Hematopoietic multipotent progenitor cell treated with erythropoietin and hydrocortisone succinate and interleukin-3 and kit ligand, for 6 days (in vitro differentiated cells): Measurements from ENCODE around the gene ATP1A1.

Experiments
- DNase-seq: peaks from one replicate; pipeline ENCODE4 v3.0.0-alpha.2; 2015

Gene ATP1A1

DNA sequence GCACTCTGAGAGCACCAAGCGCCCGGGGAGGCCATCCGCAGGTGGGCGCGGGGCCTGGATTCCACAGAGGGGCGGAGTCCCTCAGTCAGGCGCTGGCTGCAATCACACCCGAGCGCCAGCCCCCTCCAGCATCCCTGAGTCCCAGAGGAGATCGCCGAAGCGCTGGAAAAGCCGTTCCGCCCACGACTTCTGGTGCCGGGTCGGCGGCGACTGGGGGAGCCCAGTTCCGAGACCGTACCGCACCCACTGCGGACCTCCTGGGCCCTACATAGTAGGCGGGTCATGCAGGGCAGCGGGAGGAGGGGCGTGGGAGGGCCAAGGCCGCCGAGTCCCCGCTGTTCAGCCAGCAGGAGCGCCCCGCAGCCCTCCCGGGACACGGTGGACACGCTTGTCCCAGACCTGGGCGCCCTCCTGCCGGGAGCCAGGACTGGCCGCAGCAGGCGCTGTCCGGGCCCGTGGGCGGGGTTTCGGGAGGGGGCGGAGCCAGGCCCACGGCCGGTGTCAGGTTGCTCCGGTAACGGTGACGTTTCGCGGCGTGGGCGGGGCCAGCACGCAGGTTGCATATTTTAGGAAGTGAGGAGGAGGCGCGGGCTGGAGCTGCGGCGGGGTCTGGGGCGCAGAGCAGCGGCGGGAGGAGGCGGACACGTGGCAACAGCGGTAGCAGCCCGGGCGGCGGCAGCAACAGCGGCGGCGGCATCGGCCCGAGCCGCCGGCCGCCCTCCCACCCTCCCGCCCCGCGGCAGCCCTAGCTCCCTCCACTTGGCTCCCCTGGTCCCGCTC lies at the start of gene ATP1A1:
TSS of gene ATP1A1 (plus strand) at position 594 of the 780 bp plus-strand sequence. CDS start 268 bp downstream, outside the sequence.
- DNase-seq, result peak; percentile 94

DNA sequence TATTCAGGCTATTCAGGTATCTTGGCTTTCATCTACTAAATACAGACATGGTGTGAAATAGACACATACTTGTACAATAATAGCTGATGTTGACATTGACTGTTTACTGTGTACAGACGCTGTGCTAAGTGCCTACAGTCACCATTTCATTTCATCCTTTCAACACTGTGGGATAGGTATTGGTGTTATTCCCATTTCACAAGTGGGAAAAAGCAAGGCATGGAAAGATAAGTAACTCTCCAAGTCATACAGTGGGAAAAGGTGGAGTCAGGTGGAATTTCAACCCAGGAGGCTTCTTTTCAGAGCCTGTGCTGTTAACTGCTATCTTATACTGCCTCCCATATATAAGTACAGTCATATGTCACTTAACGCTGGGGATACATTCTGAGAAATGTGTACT lies 49.6 kb upstream of the ATP1A1 start:
- no peak for DNase-seq

DNA sequence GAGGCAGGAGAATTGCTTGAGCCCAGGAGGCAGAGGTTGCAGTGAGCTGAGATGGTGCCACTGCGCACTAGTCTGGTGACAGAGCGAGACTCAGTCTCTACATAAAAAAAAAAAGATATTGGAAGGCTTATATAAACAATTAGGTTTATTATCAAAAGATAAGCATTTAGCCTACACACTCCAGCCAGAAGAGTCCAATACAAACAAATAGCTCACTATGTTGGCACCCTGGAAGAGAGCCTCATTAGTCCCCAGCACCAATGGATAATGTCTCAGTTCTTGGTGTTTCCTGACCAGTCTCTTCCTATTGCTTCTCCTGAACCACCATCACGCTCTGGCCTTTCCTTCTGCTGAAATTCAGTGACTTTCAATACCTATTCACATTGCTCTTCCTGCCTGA lies 48.6 kb upstream of the ATP1A1 start:
- no peak for DNase-seq

DNA sequence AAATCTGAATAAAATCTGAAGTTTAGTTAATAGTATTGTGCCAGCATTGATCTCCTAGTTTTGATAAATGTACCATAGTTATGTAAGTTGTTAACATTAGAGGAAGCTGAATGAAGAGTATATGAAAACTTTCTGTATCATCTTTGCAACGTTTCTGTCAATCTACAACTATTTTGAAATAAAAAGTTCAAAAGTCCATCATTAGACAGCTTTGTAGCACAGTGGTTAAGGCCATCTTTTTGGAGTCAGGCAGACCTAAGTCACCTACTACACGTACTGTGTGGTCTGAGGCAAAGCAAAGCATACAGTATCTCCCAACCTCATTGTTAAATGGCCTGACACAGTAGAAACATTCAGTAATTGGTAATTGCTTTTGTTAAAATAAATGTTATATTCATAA lies 47.9 kb upstream of the ATP1A1 start:
- DNase-seq, result no peak

DNA sequence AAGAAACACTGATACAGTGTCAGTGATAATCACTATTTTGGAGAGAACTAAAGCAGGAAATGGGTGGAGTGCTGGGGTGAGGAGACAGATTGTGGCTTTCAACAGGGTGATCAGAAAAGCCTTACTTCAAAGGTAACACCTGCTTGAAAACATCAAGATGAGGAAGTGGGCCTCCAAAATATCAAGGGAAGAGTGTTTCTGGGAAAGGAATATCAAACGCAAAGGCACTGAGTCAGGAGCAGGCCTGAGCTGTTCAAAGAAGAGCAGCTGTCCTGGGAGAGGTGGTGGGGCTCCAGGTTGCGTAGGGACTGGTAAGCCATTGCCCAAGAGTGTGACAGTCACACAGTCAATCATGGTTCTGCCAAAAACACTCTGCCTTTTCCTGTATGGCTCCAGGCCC lies 47.1 kb upstream of the ATP1A1 start:
- no peak for DNase-seq

DNA sequence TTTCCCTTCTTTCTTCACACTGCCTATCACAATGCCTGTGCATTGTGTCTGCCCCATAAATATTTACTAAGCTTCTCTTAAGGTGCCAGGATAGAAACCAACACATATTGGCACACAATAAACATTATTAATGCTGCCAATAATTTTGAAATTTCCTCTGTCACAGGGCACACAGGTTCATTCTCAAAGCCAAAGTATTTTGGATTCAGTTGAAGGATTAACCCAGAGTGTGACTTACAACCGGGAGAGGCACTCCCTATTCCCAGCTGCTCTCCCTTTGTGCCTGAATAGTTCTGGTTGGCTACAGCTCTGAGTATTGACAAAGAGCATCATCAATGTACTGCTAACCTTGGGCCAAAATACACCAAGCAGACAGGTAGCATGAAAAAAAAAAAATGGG lies 46.6 kb upstream of the ATP1A1 start:
- DNase-seq, result no peak

DNA sequence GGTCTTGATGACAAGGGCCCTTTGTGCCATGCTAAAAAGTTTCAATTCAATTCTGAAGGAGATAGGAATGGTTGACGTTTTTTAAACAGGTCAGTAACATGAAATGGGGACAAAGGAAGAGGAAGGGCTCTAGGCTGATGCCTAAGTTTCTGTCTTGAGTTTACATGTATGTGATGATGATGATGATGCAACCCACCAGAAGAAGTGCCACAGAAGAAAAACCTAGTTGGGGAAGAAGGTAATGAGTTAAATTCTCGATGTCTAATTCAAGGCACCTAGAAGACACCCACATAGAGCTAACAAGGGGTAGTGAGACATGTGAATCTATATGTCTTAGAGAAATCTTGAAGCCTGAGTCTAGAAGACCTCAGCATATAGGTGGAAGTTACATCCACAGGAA lies 44.4 kb upstream of the ATP1A1 start:
- no peak for DNase-seq

DNA sequence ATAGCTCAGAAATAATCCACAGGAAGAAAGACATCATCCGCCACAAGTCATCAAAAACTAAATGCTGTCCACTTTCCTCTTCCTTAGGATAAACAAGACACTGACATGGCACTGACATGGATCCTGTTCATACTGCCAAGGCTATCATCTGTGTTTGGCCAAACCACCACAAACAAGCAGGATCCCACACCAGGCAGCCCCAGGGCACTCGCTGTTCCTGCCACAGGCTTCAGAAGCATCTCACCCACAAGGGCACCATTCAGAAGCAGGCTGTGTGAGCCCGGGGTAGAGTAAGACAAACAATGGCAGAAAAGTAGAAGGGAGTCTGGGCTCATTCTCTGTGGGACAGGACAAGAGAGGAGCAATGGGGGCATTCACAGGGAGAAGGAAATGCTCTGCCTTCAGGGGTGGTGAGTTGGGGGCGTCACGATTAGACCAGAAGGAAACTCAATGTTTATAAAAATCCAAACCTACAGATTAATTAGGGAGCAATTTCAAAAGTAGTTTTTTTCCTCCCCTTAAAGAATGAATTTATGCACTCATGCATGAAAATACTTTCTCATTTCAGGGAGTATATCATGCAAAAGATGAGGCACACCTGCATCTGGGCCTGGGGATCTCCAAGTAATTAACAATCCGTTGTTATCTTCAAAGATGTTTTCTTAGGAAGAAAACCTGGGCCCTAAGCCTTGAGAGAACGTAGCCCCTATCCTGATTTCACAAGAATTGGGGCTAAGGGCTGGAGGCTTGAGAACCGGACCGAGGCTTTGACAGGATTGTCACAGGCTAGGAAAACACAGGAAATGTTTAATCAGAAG lies 43.3 kb upstream of the ATP1A1 start:
- DNase-seq, result no peak

DNA sequence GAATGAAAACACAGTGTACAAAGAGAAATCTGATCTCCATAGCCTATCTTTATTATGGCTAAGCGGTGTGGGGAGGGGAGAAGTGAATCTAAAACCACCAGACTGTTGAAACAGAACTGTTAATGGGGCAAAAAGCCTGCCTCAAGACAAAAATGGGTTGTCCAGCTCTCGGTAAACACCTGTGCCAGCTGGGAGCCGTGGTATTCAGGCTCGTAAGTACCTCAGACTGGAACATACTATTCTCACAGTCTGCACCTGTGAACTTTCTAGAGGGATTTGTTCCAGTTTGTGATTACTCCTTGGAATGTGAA lies 42.7 kb upstream of the ATP1A1 start:
- DNase-seq, result no peak

DNA sequence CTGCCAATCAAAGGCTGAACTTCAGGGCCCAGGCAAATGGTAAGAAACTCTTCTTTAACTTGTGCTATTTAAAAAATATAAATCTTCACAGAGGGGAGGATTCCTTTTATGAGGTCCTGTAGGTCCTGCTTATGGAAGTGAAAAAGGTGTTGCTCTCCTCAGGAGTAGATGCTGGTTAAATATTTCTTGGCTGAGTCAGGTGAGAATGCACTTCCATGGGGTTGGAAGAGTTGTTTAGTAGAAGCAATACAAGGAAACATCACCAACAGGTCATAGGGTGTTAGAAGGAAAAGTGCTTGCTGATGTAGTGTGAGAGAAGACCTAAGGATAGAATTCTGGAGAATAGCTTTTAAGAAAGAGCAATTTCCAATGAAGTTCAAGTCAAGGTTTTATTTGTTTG lies 42.2 kb upstream of the ATP1A1 start:
- no peak for DNase-seq

DNA sequence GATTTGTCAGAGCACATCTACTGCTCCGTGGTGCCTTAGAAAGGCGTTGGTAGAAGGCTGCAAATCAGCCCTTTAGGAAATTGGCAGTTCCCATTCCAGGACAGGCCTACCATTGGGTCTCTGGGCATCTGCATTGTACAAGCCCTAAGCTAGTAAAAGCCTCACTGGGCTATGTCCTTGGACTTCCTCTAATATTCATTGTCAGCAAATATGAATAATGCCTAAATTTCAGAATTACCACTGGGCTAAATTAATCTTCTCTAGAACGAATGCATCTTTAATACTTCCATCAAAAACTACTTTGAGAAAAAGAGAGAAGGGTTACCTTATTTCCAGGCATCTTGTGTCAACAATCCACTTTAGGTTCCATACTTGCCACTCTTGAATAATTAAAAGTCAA lies 41.5 kb upstream of the ATP1A1 start:
- DNase-seq, result no peak

DNA sequence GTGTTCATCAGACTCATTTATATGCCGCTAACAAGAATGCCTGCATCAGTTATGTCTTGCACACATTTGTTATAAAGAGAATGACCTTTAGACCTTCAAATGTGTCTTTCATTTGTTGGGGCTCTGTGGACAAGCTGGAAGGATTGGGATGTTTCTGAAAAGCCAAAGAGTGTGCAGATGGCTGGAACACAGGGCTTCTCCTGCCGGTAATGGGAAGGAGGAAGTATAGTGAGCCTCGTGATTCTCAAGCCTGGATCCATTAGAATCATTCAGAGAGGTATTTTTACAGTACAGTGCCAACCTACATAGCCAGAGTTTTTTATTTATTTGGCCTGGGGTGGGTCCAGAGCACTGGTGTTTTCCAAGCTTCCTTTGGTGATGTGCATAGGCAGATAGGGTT lies 40.6 kb upstream of the ATP1A1 start:
- DNase-seq, result no peak

DNA sequence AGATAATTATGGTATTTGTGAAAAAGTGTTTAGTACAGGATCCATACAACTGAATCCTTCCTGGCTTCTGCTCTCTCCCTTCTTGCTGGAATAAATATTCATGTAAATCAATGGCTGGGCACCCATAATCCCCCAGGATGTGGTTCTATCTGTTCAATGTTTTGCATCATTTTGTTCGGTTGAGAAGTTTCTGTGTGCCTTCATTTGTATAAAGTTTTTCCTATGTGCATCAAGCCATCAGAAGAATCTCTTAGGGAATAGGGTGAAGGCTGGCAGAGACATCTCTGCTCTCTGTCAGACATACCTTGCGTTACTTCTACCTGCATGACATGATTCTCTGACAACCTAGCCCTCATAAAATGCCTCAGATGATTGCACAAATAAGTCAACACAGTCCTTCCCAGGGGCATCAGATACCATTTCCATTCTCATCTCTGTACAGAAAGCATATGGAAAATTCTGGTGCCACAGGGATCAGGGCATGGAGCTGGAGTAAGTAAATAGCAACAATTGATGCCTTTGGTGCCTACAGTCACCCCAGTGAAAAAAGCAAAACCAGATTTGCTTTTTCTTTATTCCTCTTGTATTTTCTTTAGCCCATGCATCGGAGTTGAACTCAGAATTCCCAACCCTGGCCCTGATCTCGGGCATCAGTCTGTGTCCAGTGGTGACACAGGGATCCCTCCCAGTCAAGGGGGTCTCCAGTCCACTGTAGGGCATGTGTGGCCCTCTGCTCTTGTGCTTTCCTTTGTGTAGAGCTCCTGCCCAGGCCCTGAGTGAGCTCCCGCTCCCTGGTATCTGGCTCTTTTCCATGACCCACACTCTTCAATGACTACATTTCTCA lies 39.7 kb upstream of the ATP1A1 start:
- no peak for DNase-seq

DNA sequence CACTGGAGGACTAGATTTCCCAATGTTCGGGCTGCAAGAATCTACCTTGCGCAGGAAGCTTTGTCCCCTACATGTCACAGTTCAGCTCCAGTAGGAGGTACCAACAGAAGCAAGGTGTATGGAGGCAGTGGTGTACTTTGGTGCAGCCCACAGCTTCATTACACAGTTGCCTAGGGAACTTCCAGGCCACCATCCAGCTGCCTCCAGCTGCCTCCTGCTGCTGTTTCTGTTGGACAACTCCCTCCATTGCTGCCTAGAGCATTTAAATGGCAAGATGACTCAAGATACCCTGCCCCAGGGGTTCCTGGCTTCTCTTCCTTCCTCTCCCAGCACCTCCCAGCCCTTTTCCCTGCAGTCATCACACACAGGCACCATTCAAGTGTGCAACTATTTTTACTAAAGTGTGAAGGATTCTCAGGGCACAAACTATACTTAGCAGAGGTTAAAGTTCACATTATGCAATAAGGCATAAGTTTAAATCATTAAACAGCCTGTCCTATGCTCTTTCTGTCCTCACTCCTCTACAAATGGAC lies 39.0 kb upstream of the ATP1A1 start:
- no peak for DNase-seq

DNA sequence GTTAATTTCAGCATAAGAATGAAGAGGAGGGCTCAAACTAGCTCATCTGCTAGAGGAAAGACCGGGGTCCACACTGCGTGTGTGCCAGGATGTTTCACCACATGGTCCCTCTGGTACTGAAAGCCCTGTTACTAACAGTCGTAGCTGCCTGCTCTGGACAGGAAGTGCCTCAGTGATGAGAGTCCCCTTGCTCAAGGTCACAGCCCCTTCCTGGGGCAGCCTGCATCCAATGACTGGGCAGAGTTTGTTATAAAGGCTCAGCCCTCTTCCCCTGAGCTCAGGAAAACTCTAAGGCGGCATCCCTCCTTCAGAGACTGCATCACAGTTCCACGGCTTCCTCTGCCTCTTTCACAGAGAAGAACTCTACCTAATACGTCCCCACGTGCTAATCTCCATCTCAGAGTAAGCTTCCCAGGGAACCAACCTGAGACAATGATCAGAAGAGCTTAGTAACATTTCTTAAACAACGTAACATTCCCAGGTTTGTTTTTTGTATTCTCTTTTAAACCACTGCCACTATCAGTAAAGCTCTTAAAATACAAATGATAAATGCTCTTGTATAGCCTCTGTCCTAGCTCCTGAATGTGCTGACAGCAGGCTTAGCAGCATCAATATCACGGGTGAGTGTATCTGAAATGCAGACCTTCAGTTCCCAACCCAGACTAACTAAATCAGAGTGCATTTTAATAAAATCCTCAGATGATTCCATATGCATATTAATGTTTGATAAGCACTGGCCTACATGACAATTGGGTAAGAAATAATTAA lies 38.0 kb upstream of the ATP1A1 start:
- no peak for DNase-seq

DNA sequence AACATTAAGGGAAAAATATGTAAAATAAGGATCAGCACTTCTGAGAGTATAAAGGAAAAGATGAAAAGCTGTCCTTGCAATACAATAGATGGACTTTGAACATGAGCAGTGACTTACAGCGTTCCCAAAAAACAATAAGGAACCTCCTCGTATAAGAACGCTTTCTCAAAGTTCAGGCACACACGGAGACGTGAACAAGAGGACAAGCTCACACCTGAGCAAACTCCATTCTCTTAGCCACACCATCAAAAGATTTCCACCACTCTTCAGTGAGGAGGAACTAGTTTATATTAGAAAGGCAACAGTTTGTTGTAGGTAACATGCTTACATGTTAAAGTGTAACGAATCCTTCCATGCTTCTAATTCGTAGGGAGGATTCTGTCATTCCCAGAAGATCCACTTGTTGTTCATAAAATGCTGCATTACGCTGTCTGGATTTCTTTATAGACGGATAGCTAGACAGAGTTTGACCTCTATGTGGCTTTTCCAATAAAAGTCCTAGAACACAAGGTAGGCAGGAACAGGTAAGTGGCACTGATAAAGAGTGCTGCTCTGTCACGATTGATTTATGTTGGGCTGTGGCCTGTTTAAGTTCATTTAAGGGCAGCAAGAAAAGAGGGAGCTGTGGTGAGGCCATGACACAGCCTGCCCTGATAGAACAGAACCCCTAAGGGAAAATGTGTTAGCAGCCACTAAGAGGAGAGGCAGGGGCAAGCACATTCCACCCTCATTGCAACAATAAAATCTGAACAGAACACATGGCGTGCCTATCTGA lies 37.0 kb upstream of the ATP1A1 start:
- no peak for DNase-seq

DNA sequence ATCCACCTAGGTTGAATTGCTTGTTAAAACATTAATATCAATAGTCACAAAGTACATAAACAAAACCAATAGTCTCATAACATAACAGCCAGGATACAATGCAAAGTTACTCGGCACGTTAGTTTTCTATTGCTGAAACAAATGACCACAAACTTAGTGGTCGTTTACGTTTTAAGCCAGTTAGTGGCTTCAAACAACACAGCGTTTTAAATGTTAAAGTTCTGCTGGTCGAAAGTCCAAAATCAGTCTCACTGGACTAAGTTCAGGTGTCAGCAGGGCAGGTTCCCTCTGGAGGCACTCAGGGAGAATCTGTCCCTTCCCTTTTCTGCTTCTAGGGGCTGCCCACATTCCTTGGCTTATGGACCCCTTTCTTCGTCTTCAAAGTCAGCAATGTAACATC lies 35.6 kb upstream of the ATP1A1 start:
- no peak for DNase-seq

DNA sequence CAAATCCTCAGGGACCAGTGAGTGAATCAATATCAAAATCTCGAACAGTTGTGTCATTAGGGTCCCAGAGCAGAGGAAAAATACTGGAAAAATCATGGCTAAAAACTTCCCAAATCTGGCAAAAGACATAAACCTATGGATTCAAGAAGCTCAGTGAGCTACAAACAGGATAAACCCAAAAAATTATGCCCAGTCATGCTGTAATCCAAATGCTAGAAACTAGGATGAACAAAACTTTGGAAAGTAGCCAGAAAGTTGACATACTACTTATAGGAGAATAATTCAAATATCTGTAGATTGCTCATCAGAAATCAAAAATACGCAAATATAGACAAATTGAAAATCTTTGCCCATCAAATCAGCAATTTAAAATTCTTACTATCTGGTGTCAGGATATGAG lies 34.6 kb upstream of the ATP1A1 start:
- no peak for DNase-seq

DNA sequence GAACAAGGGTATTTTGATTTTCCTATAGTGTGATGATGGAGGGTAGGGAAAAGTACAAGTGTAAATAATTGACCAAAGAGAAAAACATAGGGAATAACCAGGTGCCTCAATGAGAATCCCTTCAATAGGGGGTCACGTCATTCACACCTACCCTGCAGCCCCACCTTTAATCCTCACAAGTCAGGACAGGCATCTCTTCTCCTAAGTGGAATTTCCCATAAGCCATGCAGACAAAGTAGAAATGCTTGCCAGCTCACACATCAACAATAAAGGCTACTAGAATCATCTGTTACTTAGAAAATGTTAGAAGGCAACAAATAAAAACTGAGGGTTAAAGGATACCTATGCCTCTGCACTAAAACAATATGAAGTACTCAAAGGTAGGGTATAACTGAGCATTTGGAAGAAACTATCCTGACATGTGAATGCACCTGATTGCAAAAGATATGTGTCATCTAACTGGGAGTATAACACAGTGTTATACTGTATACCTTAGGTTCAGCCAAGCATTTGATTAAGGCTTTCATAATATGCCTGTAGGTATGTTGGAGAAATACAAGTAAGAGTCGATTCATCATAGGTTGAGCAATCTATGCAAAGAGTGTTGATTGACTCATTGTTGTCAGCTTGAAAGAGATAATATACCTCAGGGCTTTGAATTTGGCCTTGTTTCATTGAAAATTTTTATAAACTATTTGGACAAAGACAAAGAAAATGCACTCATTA lies 32.4 kb upstream of the ATP1A1 start:
- DNase-seq, result no peak

DNA sequence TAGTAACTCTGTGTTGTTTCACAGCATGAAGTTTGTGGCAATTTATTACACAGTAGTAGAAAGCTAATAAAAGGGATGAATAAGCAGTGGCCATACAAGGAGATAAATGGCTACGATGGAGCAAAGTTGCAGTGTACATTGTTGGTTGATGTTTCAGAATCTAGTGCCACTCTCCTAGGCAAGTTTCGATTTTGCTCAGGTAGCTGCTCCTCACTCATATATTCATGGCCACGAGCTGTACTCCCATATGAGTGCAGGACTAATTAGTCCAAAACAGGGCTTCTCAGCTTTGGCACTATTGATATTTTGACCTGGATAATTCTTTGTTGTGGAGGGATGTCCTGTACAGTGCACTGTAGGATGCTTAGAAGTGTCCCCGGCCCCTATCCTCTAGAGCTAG lies 30.0 kb upstream of the ATP1A1 start:
- DNase-seq, result no peak

DNA sequence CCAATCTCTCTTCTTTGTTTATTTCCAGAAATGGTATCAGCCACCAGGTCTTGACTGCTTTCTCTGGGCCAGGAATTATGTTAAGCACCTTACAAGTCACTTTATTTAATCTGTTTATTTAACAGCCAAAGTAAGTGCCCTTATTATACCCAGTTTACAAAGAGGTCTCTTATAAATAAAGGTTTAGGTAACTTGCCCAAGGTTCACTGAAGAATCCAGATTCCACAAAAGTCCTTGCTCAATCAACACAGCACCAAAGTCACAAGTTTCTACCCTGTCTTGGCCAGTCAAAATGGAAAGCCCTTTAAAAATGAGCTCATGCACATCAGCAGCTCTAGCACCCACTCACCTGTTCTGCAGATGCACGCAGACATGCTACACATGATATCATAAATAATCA lies 28.0 kb upstream of the ATP1A1 start:
- no peak for DNase-seq
